Kasumi-1 (cell line): ENCODE data around the gene ARHGEF28.

Experiments
- DNase-seq, 2 experiments: peaks; one replicate each; lab custom pipeline; 2025; lab: John Stamatoyannopoulos, UW

The ARHGEF28 gene

GRCh38 chr5:73654171-73654811 is 28.3 kb downstream of the ARHGEF28 start:
- DNase-seq, result no peak

GRCh38 chr5:73654819-73655318 is 28.9 kb downstream of the ARHGEF28 start:
- DNase-seq, result no peak

GRCh38 chr5:73655521-73656160 is 29.6 kb downstream of the ARHGEF28 start:
- no peak for DNase-seq

- DNase-seq, result no peak
These were observed 35.8 kb downstream of the ARHGEF28 start for GRCh38 chr5:73661753-73662152.

- no peak for DNase-seq
These were observed 37.3 kb downstream of the ARHGEF28 start for GRCh38 chr5:73663161-73663859.

- DNase-seq, result no peak
These were observed 37.9 kb downstream of the ARHGEF28 start for GRCh38 chr5:73663860-73664240.

GRCh38 chr5:73664796-73665195 is 38.8 kb downstream of the ARHGEF28 start:
- no peak for DNase-seq

GRCh38 chr5:73666891-73667290 is 40.9 kb downstream of the ARHGEF28 start:
- no peak for DNase-seq

- no peak for DNase-seq
These were observed 42.0 kb downstream of the ARHGEF28 start for GRCh38 chr5:73668017-73668416.

GRCh38 chr5:73668486-73669111 is 42.6 kb downstream of the ARHGEF28 start:
- no peak for DNase-seq

GRCh38 chr5:73670731-73671130 is 44.7 kb downstream of the ARHGEF28 start:
- DNase-seq, result no peak

GRCh38 chr5:73672132-73672531 is 46.1 kb downstream of the ARHGEF28 start:
- no peak for DNase-seq

- DNase-seq, result no peak
These were observed 47.2 kb downstream of the ARHGEF28 start for GRCh38 chr5:73673161-73673591.

- DNase-seq, result no peak
These were observed 48.6 kb downstream of the ARHGEF28 start for GRCh38 chr5:73674669-73675004.

GRCh38 chr5:73678322-73678740 is 52.3 kb downstream of the ARHGEF28 start:
- no peak for DNase-seq

- no peak for DNase-seq
These were observed 52.8 kb downstream of the ARHGEF28 start for GRCh38 chr5:73678807-73679206.

GRCh38 chr5:73682176-73682575 is 56.2 kb downstream of the ARHGEF28 start:
- DNase-seq, result no peak

GRCh38 chr5:73684691-73685090 is 58.7 kb downstream of the ARHGEF28 start:
- DNase-seq, result no peak

GRCh38 chr5:73686912-73687311 is 60.9 kb downstream of the ARHGEF28 start:
- DNase-seq, result no peak

GRCh38 chr5:73687357-73687756 is 61.4 kb downstream of the ARHGEF28 start:
- no peak for DNase-seq

- no peak for DNase-seq
These were observed 64.0 kb downstream of the ARHGEF28 start for GRCh38 chr5:73690015-73690414.

GRCh38 chr5:73691302-73692080 is 65.5 kb downstream of the ARHGEF28 start:
- no peak for DNase-seq
